ENCODE results near the gene MRAP2. TPM values are rescaled to one million over a fixed set of nuclear protein-coding genes. Genes with fewer than 3 reads are reported as not detected.

MRAP2 gene
- total and polyA plus RNA-seq, 2 of the 13 experiments (the other 11 are each of a cell fraction or from before 2014, with no cell fraction given): 0.33 to 3.5 TPM

- Histone ChIP-seq H3K9me3 (ENCODE audit: low read length) (no peaks in the 10 kb centered on the region), H3K36me3 (replicated peaks in 1 of 2; ENCODE audit: control insufficient read depth in 1 of 2, insufficient read depth in 2 of 2, low read length in 2 of 2) (no peaks in the 10 kb centered on the region), H3K9ac (ENCODE audit: insufficient read depth, low read depth, low read length) (no peak overlapping the region), H4K20me1 (ENCODE audit: insufficient read depth, low read length) (no peaks in the 10 kb centered on the region), H3K27me3 (ENCODE audit: control insufficient read depth in 1 of 2, insufficient read depth in 2 of 2, low read length in 2 of 2) (0 out of 5 replicates have a peak, but pooled peaks cover 0 to 3% of the 10 kb centered on the region in 2 experiments), H3K4me1 (ENCODE audit: insufficient read depth, low read length) (no peaks in the 10 kb centered on the region), H3K27ac (ENCODE audit: extremely low read length, insufficient read depth, low read length) (no peak overlapping the region), H2AFZ (ENCODE audit: low read length) (no peak overlapping the region), H3K79me2 (ENCODE audit: insufficient read depth, low read length) (no peaks in the 10 kb centered on the region), H3K4me2 (ENCODE audit: low read depth, low read length) (no peak overlapping the region), H3K4me3 (replicated peaks in 1 of 3; ENCODE audit: insufficient read depth in 1 of 3, low read depth in 2 of 3, low read length in 3 of 3) (no peak overlapping the region)
- DNase-seq (ENCODE audit: low spot score) (no peak), ATAC-seq (no peak), FAIRE-seq (no peak)
- no TSS peak for BruUV-seq (replicated peaks)
- POLR2A ChIA-PET: no interaction called here
- TF ChIP-seq LCORL (IDR thresholded peaks at IDR 0.05): peak; percentile 74; the same call in 1 of the 2 replicates
- no peak for TF ChIP-seq LCORL (CRISPR knock-in tag; IDR thresholded peaks at IDR 0.05)
- TF ChIP-seq ZNF558 (CRISPR knock-in tag; IDR thresholded peaks at IDR 0.05; ENCODE audit: borderline replicate concordance): no peak
- in situ Hi-C loops (cut with HindIII; ENCODE audit: extremely low pct_ligation_motif_present, low pct_unique_long_range_greater_than_20kb): no loop called here
- intact Hi-C loops (cut with micrococcal nuclease; ENCODE audit: unreplicated experiment): loop anchor here (10.0 kb wide), 1 partner anchor 174 kb away; no protein-coding TSS in a partner anchor
- 4% methylated on average over 2 of the region's 2 CpGs for WGBS (ENCODE audit: low lambda C conversion rate)
- CTCF ChIA-PET (ENCODE audit: low intra/inter-chr PET ratio, low total read pairs): no interaction called here
Measured at GRCh38 chr6:84059082-84059481, 25.5 kb downstream of the MRAP2 start.

GRCh38 chr6:84061174-84061573, 27.6 kb downstream of the MRAP2 start:
- H3K4me3 ChIP-seq (replicated peaks in 1 of 3; ENCODE audit: insufficient read depth in 1 of 3, low read depth in 2 of 3, low read length in 3 of 3): no peak overlapping the region
- no peaks in the 10 kb centered on the region for H3K4me1 ChIP-seq (ENCODE audit: insufficient read depth, low read length)
- no peak overlapping the region for H3K9ac ChIP-seq (ENCODE audit: insufficient read depth, low read depth, low read length)
- FAIRE-seq: no peak
- H3K79me2 ChIP-seq (ENCODE audit: insufficient read depth, low read length): no peaks in the 10 kb centered on the region
- H3K27ac ChIP-seq (ENCODE audit: extremely low read length, insufficient read depth, low read length): no peak overlapping the region
- ATAC-seq: no peak
- 0 out of 5 replicates have a peak, but pooled peaks cover 0 to 3% of the 10 kb centered on the region in 2 experiments for H3K27me3 ChIP-seq (ENCODE audit: control insufficient read depth in 1 of 2, insufficient read depth in 2 of 2, low read length in 2 of 2)
- in situ Hi-C loops (cut with HindIII; ENCODE audit: extremely low pct_ligation_motif_present, low pct_unique_long_range_greater_than_20kb): no loop called here
- H3K4me2 ChIP-seq (ENCODE audit: low read depth, low read length): no peak overlapping the region
- CTCF ChIA-PET (ENCODE audit: low intra/inter-chr PET ratio, low total read pairs): no interaction called here
- H3K36me3 ChIP-seq (replicated peaks in 1 of 2; ENCODE audit: control insufficient read depth in 1 of 2, insufficient read depth in 2 of 2, low read length in 2 of 2): no peaks in the 10 kb centered on the region
- DNase-seq (ENCODE audit: low spot score): no peak
- TF ChIP-seq SATB2 (CRISPR knock-in tag; IDR thresholded peaks at IDR 0.05): no peak
- no peak for TF ChIP-seq ZNF891 (CRISPR knock-in tag; IDR thresholded peaks at IDR 0.05)
- no peak for TF ChIP-seq MIER2 (CRISPR knock-in tag; IDR thresholded peaks at IDR 0.05)
- TF ChIP-seq ZNF124 (CRISPR knock-in tag; IDR thresholded peaks at IDR 0.05): no peak
- no peak for TF ChIP-seq ZFP62 (CRISPR knock-in tag; IDR thresholded peaks at IDR 0.05)
- TF ChIP-seq CENPX (CRISPR knock-in tag; IDR thresholded peaks at IDR 0.05): no peak
- TF ChIP-seq ZNF207 (IDR thresholded peaks at IDR 0.05; ENCODE audit: borderline replicate concordance): no peak
- no peak for TF ChIP-seq ZNF782 (CRISPR knock-in tag; IDR thresholded peaks at IDR 0.05; ENCODE audit: borderline replicate concordance)
- no peak for TF ChIP-seq ZNF274 (CRISPR knock-in tag; IDR thresholded peaks at IDR 0.05)
- TF ChIP-seq FOXO4 (CRISPR knock-in tag; conservative IDR thresholded peaks at IDR 0.05): no peak
- TF ChIP-seq TSC22D2 (CRISPR knock-in tag; IDR thresholded peaks at IDR 0.05; ENCODE audit: borderline replicate concordance): no peak
- H2AFZ ChIP-seq (ENCODE audit: low read length): no peak overlapping the region
- no peaks in the 10 kb centered on the region for H4K20me1 ChIP-seq (ENCODE audit: insufficient read depth, low read length)
- POLR2A ChIA-PET: no interaction called here
- intact Hi-C loops (cut with micrococcal nuclease; ENCODE audit: unreplicated experiment): no loop called here
- H3K9me3 ChIP-seq (ENCODE audit: low read length): no peaks in the 10 kb centered on the region
- BruUV-seq (replicated peaks): no TSS peak
